HG03097 (cell line): ENCODE results near the gene FEN1.

Source experiments
- ATAC-seq: cut with Tn5 transposase; IDR thresholded peaks from one replicate; pipeline ENCODE4 v1.9.1; 2021; ENCODE audit not compliant: unreplicated experiment, low FRiP score

Gene FEN1

DNA sequence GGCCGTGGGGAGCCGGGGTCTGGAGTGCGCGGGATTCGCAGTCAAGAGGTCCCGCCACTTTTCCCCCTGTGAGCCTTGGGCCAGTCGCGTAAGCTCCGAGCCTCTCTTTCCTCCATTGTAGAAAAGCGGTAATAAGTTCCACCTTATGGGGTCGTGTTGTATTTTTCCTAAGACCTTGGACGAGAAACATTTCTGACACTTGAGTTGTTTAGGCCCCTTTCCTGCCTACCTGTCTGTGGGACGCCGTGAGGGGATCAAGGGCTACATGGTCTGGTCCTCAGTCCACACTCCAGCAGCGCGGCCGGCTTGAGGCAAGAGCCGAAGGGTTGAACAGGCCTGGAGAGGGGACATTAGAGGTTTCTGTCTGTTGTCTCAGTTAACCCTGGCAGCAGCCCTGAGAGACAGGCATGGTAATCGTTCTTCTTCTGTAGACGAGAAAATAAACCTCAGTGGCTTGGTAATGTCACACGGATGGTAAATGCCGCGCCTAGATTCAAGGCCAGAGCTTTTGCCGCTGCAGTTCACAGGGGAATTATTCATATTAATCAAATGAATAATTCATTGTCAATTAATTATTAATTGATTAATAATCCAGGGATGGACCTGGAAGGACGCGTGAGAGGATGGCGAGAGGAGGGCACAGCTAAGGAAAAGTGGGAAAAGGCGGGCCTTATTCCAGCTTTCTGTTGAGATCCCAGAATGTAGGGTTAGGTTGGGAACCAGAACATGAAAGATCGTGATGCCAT, 545 bp downstream of the FEN1 start:
- peak; percentile 21 for ATAC-seq

DNA sequence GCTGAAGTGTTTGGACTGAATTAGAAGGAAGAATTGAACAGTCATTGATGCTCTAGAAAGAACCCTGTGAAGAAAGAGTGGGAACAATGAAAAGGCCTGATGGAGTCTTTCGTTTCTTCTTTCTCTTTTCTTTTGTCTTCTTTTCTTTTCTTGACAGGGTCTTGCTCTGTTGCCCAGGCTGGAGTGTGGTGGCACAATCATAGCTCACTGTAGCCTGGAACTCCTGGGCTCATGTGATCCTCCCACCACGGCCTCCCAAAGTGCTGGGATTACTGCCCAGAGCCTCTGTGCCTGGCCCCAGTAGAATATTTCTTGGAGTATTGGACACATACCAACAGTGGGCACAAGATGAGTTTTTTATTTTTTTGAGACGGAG, 1.1 kb downstream of the FEN1 start:
- ATAC-seq, result no peak

DNA sequence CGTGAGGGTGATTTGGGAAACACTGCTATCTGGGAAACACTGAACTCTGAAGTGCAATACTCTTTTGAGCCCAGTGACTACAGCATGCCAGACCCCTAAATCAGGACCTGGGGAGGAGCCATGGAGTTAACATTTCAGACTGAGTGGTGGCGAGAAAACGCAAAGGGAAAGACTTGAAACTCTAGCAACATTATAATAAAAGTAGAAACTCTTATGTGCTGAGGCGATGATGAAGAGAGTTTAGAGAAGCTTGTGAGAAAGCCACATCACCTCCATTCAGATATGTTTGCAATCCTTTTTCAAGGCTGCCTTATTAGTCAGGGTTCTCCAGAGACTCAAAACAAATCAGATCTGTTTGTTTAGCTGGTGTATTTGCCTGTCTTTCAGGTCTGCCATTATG, 1.9 kb downstream of the FEN1 start:
- no peak for ATAC-seq

DNA sequence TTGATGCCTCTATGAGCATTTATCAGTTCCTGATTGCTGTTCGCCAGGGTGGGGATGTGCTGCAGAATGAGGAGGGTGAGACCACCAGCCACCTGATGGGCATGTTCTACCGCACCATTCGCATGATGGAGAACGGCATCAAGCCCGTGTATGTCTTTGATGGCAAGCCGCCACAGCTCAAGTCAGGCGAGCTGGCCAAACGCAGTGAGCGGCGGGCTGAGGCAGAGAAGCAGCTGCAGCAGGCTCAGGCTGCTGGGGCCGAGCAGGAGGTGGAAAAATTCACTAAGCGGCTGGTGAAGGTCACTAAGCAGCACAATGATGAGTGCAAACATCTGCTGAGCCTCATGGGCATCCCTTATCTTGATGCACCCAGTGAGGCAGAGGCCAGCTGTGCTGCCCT, 2.7 kb downstream of the FEN1 start:
- no peak for ATAC-seq

DNA sequence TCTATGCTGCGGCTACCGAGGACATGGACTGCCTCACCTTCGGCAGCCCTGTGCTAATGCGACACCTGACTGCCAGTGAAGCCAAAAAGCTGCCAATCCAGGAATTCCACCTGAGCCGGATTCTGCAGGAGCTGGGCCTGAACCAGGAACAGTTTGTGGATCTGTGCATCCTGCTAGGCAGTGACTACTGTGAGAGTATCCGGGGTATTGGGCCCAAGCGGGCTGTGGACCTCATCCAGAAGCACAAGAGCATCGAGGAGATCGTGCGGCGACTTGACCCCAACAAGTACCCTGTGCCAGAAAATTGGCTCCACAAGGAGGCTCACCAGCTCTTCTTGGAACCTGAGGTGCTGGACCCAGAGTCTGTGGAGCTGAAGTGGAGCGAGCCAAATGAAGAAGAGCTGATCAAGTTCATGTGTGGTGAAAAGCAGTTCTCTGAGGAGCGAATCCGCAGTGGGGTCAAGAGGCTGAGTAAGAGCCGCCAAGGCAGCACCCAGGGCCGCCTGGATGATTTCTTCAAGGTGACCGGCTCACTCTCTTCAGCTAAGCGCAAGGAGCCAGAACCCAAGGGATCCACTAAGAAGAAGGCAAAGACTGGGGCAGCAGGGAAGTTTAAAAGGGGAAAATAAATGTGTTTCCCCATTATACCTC, 3.3 kb downstream of the FEN1 start:
- ATAC-seq, result no peak

DNA sequence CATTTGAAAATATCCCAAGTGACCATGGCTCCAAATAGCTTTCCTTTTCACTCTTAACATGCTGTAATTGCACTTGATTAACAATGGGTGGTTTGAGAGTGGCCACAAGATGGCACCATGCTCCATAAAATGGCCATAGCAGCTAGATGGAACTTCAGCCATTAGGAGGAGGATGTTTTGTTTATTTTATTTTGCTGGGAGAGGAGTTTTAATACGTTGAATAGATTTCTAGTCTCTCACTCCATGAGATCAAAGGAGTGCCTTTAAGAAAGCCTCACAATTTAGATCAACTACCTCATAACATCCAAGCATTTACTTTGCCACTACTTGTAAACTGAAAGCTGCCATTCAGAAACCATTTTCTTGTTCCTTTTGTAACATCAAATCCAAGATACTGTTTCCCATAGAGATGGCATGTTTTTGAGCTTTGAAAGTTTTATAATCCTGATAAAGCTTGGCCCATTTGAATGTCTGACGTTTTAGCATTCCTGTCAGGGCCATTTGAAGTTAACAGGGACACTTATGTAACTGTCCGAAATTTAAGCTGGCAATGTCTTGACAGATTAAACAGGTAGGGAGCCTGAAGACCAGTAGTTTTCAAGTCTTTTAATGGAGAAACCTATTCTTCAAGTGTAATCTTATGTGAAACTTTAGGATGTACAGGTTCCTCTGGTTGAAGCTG, 4.7 kb downstream of the FEN1 start:
- ATAC-seq, result no peak

DNA sequence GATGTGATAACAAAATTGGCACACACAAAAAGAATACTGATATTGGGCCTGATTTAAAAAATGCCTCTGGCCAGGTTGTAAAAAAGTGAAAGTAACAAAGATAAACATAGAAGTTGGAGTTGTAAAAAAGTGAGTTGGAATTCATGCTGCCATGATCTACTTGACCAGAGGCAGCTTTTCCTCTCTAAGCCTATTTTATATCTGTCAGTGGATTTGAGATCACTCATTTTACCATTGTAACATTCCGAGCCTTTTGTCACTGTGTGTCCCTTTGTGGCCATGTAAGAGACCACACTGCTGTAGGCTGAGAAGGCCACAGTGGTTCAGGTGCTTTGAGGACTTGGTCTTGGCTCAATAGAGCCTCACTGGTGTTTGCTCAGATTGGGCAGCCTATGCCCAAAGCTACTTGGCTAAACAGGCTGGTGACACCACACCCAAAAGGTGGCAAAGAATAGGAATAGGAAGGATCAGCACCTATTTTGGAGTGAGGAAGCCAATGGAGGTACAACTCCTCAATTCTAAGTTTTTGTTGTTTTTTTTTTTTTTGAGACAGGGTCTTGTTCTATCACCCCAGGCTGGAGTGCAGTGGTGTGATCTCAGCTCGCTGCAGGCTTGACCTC, 7.1 kb downstream of the FEN1 start:
- ATAC-seq, result no peak

DNA sequence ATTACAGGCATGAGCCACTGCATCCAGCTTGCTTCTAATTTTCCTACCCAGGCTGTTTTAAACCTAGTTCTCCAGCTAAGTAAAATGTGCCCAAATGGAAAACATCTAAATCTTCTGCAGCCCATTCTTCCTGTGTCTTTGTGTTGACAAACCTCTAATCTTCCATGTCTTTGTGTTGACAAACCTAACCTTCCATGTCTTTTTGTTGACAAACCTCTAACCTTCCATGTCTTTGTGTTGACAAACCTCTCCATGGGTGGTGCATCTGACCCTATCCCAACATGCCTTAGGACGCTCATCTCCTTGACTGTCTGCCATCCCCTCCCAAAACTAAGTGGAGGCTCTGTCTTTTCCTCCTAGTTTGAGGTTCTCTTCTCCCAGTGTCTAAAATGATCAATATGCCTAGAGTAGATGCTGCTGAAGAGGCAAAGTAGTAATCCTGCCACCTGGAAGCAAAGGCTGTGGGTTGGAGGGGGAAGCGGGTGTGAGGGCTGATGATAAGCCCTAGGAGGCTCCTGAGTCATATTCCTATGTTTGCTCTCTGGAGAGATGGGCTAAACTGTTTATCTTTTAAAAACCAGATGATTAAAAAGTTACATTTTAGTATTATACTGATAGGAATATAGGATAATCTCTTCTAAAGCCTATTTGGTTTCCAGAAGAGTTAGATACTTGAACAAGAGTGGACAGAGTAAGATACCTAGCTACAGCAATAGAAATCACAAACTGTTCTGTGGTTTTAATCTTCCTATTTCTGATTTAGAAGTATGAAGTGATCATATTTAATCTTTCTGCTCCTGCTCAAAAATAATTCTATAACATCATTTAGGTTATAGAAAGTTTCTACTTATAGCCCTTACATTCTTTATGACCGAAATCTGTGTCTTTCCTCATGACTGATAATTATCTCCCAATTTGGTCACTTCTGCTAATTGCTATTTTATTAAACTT, 7.9 kb downstream of the FEN1 start:
- ATAC-seq, result no peak

DNA sequence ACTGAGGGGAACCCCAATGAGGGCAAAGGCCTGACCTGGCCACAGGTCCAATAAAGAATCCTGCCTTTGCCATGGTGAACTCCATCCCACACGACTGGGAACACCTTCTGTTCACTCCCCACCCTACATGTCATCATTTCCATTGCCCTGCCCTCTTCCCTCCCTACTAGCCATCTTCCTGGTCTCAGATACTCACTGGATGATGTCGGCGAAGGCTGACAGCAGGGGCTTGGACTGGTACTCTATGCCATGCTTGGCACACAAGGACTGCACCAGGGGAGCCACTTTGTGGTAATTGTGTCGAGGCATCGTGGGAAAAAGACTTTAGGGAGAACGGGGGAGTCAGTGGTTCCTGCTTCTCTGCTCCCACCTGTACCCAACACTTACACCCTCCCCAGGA, 9.9 kb downstream of the FEN1 start:
- no peak for ATAC-seq

DNA sequence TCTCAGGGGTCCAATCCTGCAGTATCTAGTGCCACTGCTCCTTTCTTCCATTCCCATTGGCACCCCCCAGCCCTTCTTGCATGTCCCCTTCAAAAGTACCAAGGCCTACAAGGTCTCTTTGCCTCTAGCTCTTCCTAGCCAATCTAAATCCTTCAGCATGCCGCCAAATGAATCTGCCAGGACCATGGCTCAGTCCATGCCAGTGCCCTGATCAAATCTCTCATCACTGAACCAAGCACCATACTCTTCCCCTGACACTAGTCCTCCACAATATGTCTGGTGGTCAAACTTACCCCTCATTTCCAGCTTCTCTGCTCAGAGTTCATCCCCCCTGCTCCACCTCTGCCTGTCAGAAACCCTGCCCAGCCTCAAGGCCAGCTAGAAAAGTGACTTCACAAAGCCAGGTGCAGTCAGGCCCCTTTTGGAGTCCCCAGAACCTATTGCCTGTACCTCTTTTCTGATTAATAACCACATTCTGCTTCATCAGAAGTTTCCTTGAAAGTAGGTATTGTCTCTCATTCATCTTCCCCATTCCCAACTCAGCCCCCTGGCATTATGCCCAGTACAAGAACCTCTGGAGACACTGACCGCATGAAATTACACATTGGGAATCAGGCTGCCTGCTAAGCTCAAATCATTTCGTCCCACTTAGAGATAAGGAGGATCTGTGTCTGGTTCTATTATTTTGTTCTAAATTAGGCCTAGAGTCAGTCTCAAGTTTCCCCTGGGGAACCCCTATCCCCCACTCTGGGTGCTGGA, 11.4 kb downstream of the FEN1 start:
- ATAC-seq, result no peak

DNA sequence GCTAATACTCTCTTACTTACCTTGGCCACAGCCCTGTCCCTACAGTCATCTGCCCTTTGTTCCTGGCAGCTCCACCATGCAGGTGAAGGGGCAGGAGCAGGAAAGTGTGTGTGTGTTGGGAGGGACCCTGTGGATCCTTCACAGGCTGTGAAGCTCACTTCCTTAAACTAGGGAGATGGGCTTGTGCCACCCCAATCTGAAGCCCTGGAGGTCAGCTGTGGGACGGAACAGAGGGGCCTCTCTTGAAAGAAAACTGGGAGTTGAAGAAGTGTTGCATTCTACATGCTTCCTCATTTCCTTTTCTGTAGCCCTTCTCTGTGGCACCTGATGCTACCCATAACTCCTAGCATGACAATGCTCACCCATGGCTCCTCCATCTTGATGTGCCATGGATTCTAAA, 12.4 kb downstream of the FEN1 start:
- ATAC-seq, result no peak

DNA sequence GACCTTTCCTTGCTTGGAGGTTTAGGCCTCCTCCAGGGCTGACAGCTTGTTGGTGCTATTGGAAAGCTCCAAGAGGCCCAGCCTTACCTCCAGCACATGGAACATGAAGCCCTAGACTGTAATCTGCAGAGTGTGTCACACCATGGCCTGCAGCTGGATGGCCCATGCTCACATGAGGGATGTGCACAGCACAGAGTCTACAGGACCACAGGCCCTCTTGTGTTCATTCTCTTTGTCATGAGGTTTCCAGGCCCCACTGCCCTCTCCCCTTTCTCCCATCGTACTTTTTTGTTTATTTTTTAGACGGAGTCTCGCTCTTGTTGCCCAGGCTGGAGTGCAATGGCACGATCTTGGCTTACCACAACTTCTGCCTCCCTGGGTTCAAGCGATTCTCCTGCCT, 14.1 kb downstream of the FEN1 start:
- no peak for ATAC-seq

DNA sequence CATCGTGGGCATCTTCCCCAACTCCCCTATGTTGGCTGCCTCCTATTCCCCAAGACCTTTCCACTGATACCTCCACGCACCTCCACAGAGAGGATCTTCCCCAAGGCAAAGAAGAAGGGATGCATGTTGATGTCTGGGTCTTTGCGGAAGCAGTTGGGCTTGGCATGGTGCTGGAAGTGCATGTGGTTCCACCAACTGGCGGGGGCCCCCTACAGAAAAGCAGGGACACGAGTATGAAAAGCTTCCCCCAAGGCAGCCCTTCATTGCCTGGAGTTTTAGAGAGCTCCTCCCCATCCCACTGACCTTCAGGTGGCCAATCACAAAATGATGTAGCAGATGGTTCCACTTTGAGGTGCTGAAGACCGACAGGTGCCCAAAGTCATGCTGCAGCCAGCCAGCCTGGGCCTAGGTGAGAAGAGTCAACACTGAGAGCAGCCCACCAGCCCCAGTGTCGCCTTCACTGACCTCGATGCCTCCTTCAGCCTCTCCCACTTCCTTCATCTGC, 18.0 kb downstream of the FEN1 start:
- ATAC-seq, result no peak

DNA sequence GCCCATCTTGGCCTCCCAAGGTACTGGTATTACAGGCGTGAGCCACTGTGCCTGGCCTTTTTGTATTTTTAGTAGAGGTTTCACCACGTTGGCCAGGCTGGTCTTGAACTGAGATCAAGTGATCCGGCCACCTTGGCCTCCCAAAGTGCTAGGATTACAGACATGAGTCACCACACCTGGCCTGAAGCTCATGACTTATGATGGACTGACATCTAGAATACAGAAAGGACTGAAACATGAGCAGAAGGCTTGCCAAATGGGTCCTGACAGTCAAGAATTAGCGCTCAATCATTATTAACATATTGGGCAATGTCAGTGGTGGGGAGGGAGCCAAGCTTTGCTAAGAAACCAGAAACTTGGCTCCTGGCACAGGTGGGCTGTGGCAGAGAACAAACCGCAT, 19.1 kb downstream of the FEN1 start:
- ATAC-seq, result no peak

DNA sequence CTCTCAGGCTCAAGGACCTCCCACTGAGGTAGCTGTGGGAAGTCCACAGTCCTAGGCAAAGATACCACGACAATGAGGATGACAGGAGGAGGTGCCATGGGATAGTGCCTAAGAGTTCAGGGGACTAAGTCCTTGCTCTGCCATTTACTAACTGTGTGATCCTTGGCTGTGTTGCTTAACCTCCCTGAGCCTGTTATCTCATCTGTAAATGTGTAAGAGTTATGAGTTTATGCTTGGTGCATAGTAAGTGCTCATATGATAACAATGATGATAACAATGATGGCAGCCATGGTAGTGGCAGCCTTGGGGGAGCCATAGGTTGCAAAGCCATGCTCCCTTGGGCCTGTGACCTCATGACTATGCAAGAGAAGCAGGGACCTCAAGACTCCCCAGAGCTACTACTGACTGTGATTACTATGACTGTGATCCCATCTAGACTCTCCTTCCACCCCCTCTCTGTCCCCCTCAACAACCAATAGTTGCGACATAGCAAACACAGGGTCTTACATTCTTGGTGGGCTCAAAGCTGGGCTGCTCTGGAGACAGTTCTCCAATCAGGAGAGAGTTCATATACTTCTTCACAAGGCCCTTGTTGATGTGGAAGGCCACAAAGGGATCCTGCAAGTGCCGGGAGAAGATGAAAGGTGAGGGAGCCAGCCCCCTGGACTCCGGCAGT, 20.2 kb downstream of the FEN1 start:
- ATAC-seq, result no peak

DNA sequence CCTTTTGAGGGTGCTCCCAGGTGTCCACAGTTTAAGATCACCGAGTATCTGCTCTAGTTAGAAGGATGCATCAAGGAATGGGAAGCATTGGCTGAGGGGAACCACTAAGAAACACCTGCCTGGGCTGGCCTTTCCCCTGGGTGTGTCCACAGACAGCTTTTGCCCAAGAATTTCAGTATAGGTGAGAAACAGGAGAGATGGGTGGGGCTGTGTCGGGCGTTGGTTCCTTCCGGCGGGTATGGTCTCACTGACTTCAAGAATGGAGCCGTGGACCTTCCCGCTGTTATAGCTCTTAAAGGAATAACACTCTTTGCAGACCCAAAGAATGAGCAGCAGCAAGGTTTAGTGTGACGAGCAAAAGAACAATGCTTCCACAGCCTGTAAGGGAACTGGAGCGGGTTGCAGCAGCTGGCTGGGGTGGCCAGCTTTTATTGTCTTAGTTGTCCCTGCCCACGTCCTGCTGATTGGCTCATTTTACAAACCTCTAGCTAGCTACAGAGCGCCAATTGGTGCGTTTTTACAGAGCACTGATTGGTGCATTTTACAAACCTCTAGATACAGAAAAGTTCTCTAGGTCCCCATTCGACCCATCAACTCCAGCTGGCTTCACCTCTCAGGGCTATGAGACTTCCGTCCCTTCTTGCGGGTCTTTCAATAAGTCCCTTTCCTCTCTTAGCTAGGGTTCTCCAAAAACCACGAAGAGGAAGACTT, 21.7 kb downstream of the FEN1 start:
- ATAC-seq, result no peak

DNA sequence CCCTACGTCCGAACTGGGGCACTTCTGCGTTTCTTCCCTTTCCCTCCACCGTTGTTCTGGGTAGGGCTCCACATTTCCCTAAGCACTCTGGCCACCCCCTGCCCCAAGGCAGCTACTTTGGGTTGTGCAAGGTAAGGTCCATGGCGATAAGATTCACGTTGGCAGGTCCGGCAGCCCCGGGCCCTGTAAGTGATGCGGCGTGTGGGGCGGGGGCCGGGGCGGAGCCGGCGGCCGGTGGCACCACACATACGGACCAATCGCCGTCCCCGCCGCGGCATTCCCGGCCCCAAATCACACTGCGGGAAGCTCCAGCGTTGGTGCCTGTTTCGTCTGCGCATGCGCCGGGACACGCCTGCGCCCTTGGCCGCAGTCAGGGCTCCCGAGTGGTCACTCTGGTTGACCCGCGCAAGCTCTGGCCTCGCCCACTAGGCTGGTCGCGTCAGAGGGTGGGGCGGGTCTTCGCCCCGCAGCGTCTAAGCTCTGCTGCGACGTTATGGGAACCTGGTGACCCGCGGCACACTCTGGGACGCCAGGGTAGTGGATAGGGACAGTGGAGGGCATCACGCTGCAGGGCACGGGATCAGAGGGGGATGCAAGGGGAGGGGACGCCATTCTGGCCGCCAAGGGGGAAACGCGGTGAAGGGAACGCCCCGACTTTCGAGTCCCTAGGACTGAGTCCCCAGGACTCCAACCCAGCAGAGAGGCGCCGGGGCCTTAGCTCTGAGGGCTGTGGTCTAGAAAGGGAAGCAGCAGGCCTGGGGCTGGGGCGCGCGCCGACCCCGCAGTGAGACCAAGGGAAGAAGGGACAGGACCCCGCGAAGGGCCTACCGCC, 22.5 kb downstream of the FEN1 start:
- ATAC-seq, result peak; percentile 44
